Measurements from ENCODE around the gene SDK1.
"Not testable (repeated sequence)": the region's sequence is repeated elsewhere in the genome, so short reads cannot be mapped to it uniquely, and the experiment has no call there.

The SDK1 gene

GRCh38 chr7:3574386-3574785, 273.3 kb downstream of the SDK1 start:
- CTCF ChIA-PET: no interaction called here
- DNase-seq (ENCODE audit: extremely low spot score): no peak
- no peak for TF ChIP-seq FOXA1 (IDR thresholded peaks at IDR 0.05)
- TF ChIP-seq TARDBP (IDR thresholded peaks at IDR 0.05): no peak
- TF ChIP-seq HDGF (IDR thresholded peaks at IDR 0.05; ENCODE audit: borderline replicate concordance): no peak
- no peak for TF ChIP-seq FOXM1 (IDR thresholded peaks at IDR 0.05; ENCODE audit: borderline replicate concordance)
- POLR2A ChIA-PET: no interaction called here

- ChIA-PET CTCF (no interaction called here), POLR2A (no interaction called here)
- DNase-seq (ENCODE audit: extremely low spot score): no peak
- TF ChIP-seq FOXA1 (IDR thresholded peaks at IDR 0.05) (no peak), NFRKB (IDR thresholded peaks at IDR 0.05) (no peak), FOXM1 (IDR thresholded peaks at IDR 0.05; ENCODE audit: borderline replicate concordance) (no peak), SUZ12 (IDR thresholded peaks at IDR 0.05) (no peak), SP1 (IDR thresholded peaks at IDR 0.05) (no peak), ELF4 (IDR thresholded peaks at IDR 0.05) (no peak), BHLHE40 (IDR thresholded peaks at IDR 0.05; ENCODE audit: borderline replicate concordance) (no peak), PKNOX1 (IDR thresholded peaks at IDR 0.05) (no peak), LEF1 (IDR thresholded peaks at IDR 0.05; ENCODE audit: borderline replicate concordance) (no peak), FOXK2 (IDR thresholded peaks at IDR 0.05) (no peak), ZNF384 (IDR thresholded peaks at IDR 0.05) (no peak), ARNT (IDR thresholded peaks at IDR 0.05) (no peak), CTBP1 (IDR thresholded peaks at IDR 0.05; ENCODE audit: borderline replicate concordance) (no peak), HDGF (IDR thresholded peaks at IDR 0.05; ENCODE audit: borderline replicate concordance) (no peak)
Observed at GRCh38 chr7:3575753-3576531, 274.9 kb downstream of the SDK1 start.

GRCh38 chr7:3578399-3578798, 277.3 kb downstream of the SDK1 start:
- ChIA-PET POLR2A (no interaction called here), CTCF (no interaction called here)
- DNase-seq (ENCODE audit: extremely low spot score): no peak
- TF ChIP-seq SUZ12 (IDR thresholded peaks at IDR 0.05) (no peak), L3MBTL2 (conservative IDR thresholded peaks at IDR 0.05) (no peak), FOXM1 (IDR thresholded peaks at IDR 0.05; ENCODE audit: borderline replicate concordance) (no peak), ELF4 (IDR thresholded peaks at IDR 0.05) (no peak)

- CTCF ChIA-PET: no interaction called here
- DNase-seq (ENCODE audit: extremely low spot score): no peak
- TF ChIP-seq FOXA1 (IDR thresholded peaks at IDR 0.05): no peak
- no peak for TF ChIP-seq FOXK2 (IDR thresholded peaks at IDR 0.05)
- TF ChIP-seq L3MBTL2 (conservative IDR thresholded peaks at IDR 0.05): no peak
- TF ChIP-seq SP1 (IDR thresholded peaks at IDR 0.05): no peak
- no peak for TF ChIP-seq ZNF384 (IDR thresholded peaks at IDR 0.05)
- TF ChIP-seq LEF1 (IDR thresholded peaks at IDR 0.05; ENCODE audit: borderline replicate concordance): no peak
- TF ChIP-seq NFRKB (IDR thresholded peaks at IDR 0.05): no peak
- no peak for TF ChIP-seq SUZ12 (IDR thresholded peaks at IDR 0.05)
- POLR2A ChIA-PET: no interaction called here
Observed at GRCh38 chr7:3579638-3580219, 278.7 kb downstream of the SDK1 start.

- CTCF ChIA-PET; DNase-seq (ENCODE audit: extremely low spot score); POLR2A ChIA-PET: not testable (repeated sequence)
Observed at GRCh38 chr7:3582145-3582544, 281.1 kb downstream of the SDK1 start.

GRCh38 chr7:3585826-3586225, 284.8 kb downstream of the SDK1 start:
- POLR2A ChIA-PET: no interaction called here
- no peak for TF ChIP-seq SP1 (IDR thresholded peaks at IDR 0.05)
- TF ChIP-seq TARDBP (IDR thresholded peaks at IDR 0.05): no peak
- no peak for TF ChIP-seq LEF1 (IDR thresholded peaks at IDR 0.05; ENCODE audit: borderline replicate concordance)
- no peak for TF ChIP-seq NFRKB (IDR thresholded peaks at IDR 0.05)
- no peak for TF ChIP-seq FOXK2 (IDR thresholded peaks at IDR 0.05)
- no peak for TF ChIP-seq SUZ12 (IDR thresholded peaks at IDR 0.05)
- TF ChIP-seq BHLHE40 (IDR thresholded peaks at IDR 0.05; ENCODE audit: borderline replicate concordance): no peak
- no peak for TF ChIP-seq ZNF384 (IDR thresholded peaks at IDR 0.05)
- TF ChIP-seq ELF4 (IDR thresholded peaks at IDR 0.05): no peak
- no peak for DNase-seq (ENCODE audit: extremely low spot score)
- CTCF ChIA-PET: no interaction called here

- ChIA-PET CTCF (no interaction called here), POLR2A (no interaction called here)
- DNase-seq (ENCODE audit: extremely low spot score): no peak
- TF ChIP-seq FOXK2 (IDR thresholded peaks at IDR 0.05) (no peak), ELF4 (IDR thresholded peaks at IDR 0.05) (no peak), PKNOX1 (IDR thresholded peaks at IDR 0.05) (no peak), NFRKB (IDR thresholded peaks at IDR 0.05) (no peak), CTBP1 (IDR thresholded peaks at IDR 0.05; ENCODE audit: borderline replicate concordance) (no peak), BHLHE40 (IDR thresholded peaks at IDR 0.05; ENCODE audit: borderline replicate concordance) (no peak)
Observed at GRCh38 chr7:3588341-3588740, 287.3 kb downstream of the SDK1 start.

GRCh38 chr7:3589752-3590151, 288.7 kb downstream of the SDK1 start:
- CTCF ChIA-PET: no interaction called here
- POLR2A ChIA-PET: no interaction called here
- TF ChIP-seq HDGF (IDR thresholded peaks at IDR 0.05; ENCODE audit: borderline replicate concordance) (no peak), ARNT (IDR thresholded peaks at IDR 0.05) (no peak)
- no peak for DNase-seq (ENCODE audit: extremely low spot score)
